ENCODE results near the gene PIEZO2. TPM values are rescaled to one million over a fixed set of nuclear protein-coding genes. Genes with fewer than 3 reads are reported as not detected.

The PIEZO2 gene
- total RNA-seq, 1 donor from 2014 or later, result 1.7 TPM

- no peak overlapping the region for H3K4me3 Mint-ChIP-seq (ENCODE audit: low read depth)
Observed at GRCh38 chr18:10948421-10948820, 200.9 kb downstream of the PIEZO2 start.

GRCh38 chr18:10946058-10946457, 203.3 kb downstream of the PIEZO2 start:
- no peak for DNase-seq (ENCODE audit: low spot score, unreplicated experiment)
- H3K27ac Mint-ChIP-seq, result no peak overlapping the region
- no peak overlapping the region for H3K4me3 Mint-ChIP-seq (ENCODE audit: low read depth)
- peaks cover 10% of the 10 kb centered on the region for H3K4me1 Mint-ChIP-seq (ENCODE audit: low read depth)
- no peaks in the 10 kb centered on the region for H3K27me3 Mint-ChIP-seq
- TF ChIP-seq CTCF (IDR thresholded peaks at IDR 0.05; ENCODE audit: unreplicated experiment), result no peak
- peaks cover 8% of the 10 kb centered on the region for H3K36me3 Mint-ChIP-seq (ENCODE audit: insufficient read depth)
- peaks cover 36% of the 10 kb centered on the region for H3K9me3 Mint-ChIP-seq (ENCODE audit: low read depth)

More at GRCh38 chr18:10948421-10948820, 200.9 kb downstream of the PIEZO2 start:
- H3K27ac Mint-ChIP-seq, result no peak overlapping the region
- H3K27me3 Mint-ChIP-seq, result no peaks in the 10 kb centered on the region
- peaks cover 29% of the 10 kb centered on the region for H3K9me3 Mint-ChIP-seq (ENCODE audit: low read depth)
- peaks cover 13% of the 10 kb centered on the region for H3K4me1 Mint-ChIP-seq (ENCODE audit: low read depth)
- H3K36me3 Mint-ChIP-seq (ENCODE audit: insufficient read depth), result peaks cover 8% of the 10 kb centered on the region
- no peak for TF ChIP-seq CTCF (IDR thresholded peaks at IDR 0.05; ENCODE audit: unreplicated experiment)
- no peak for DNase-seq (ENCODE audit: low spot score, unreplicated experiment)

- Mint-ChIP-seq H3K27ac (no peak overlapping the region), H3K4me3 (ENCODE audit: low read depth) (no peak overlapping the region), H3K36me3 (ENCODE audit: insufficient read depth) (peaks cover 8% of the 10 kb centered on the region), H3K27me3 (no peaks in the 10 kb centered on the region), H3K9me3 (ENCODE audit: low read depth) (peaks cover 36% of the 10 kb centered on the region), H3K4me1 (ENCODE audit: low read depth) (no peaks in the 10 kb centered on the region)
- no peak for DNase-seq (ENCODE audit: low spot score, unreplicated experiment)
- TF ChIP-seq CTCF (IDR thresholded peaks at IDR 0.05; ENCODE audit: unreplicated experiment), result no peak
Observed at GRCh38 chr18:10942998-10943397, 206.4 kb downstream of the PIEZO2 start.

GRCh38 chr18:10939822-10940221, 209.5 kb downstream of the PIEZO2 start:
- no peak overlapping the region for H3K4me3 Mint-ChIP-seq (ENCODE audit: low read depth)
- H3K27ac Mint-ChIP-seq, result no peak overlapping the region
- H3K4me1 Mint-ChIP-seq (ENCODE audit: low read depth), result no peaks in the 10 kb centered on the region
- DNase-seq (ENCODE audit: low spot score, unreplicated experiment), result no peak
- peaks cover 19% of the 10 kb centered on the region for H3K9me3 Mint-ChIP-seq (ENCODE audit: low read depth)
- peaks cover 2% of the 10 kb centered on the region for H3K36me3 Mint-ChIP-seq (ENCODE audit: insufficient read depth)
- H3K27me3 Mint-ChIP-seq, result peaks cover 12% of the 10 kb centered on the region
- no peak for TF ChIP-seq CTCF (IDR thresholded peaks at IDR 0.05; ENCODE audit: unreplicated experiment)

- no peaks in the 10 kb centered on the region for H3K36me3 Mint-ChIP-seq (ENCODE audit: insufficient read depth)
- no peak for TF ChIP-seq CTCF (IDR thresholded peaks at IDR 0.05; ENCODE audit: unreplicated experiment)
- no peak overlapping the region for H3K27ac Mint-ChIP-seq
- H3K27me3 Mint-ChIP-seq, result peaks cover 15% of the 10 kb centered on the region
- H3K4me3 Mint-ChIP-seq (ENCODE audit: low read depth), result no peak overlapping the region
- peaks cover 6% of the 10 kb centered on the region for H3K9me3 Mint-ChIP-seq (ENCODE audit: low read depth)
- no peaks in the 10 kb centered on the region for H3K4me1 Mint-ChIP-seq (ENCODE audit: low read depth)
- no peak for DNase-seq (ENCODE audit: low spot score, unreplicated experiment)
Observed at GRCh38 chr18:10937743-10938640, 211.4 kb downstream of the PIEZO2 start.
